Endothelial cell of umbilical vein (primary cell): Measurements from ENCODE around the gene TPH2.

Experiments used
- CTCF ChIP-seq, 2 donors: IDR thresholded peaks; 1 replicate in 1 of 2; 2 replicates in 1 of 2; pipeline ENCODE4 v1.5.1; 2011; ENCODE audit warnings: low read length in 2 of 2, mild to moderate bottlenecking in 2 of 2, moderate library complexity in 2 of 2, control low read depth in 1 of 2, inconsistent platforms in 1 of 2, low read depth in 1 of 2; ENCODE audit not compliant: insufficient read depth in 1 of 2; ENCODE audit errors: extremely low read depth in 1 of 2
- EZH2 ChIP-seq: IDR thresholded peaks from 2 replicates; pipeline ENCODE4 v1.6.1; 2012; ENCODE audit warnings: borderline replicate concordance, low read depth, mild to moderate bottlenecking, moderate library complexity, low read length, inconsistent platforms; ENCODE audit not compliant: severe bottlenecking
- FOS ChIP-seq: IDR thresholded peaks from 2 replicates; pipeline ENCODE4 v1.6.1; 2011; ENCODE audit warnings: mild to moderate bottlenecking, low read length, moderate library complexity, borderline replicate concordance; ENCODE audit not compliant: insufficient read depth
- GATA2 ChIP-seq: IDR thresholded peaks from 2 replicates; pipeline ENCODE4 v1.7.0; 2011; ENCODE audit warnings: low read depth, mild to moderate bottlenecking, moderate library complexity, mixed read lengths, low read length; ENCODE audit not compliant: insufficient read length, insufficient read depth
- JUN ChIP-seq: IDR thresholded peaks from 2 replicates; pipeline ENCODE4 v1.6.1; 2011; ENCODE audit warnings: borderline replicate concordance, low read depth; ENCODE audit not compliant: insufficient read length, insufficient read depth
- MAX ChIP-seq: IDR thresholded peaks from 2 replicates; pipeline ENCODE4 v1.6.1; 2011; ENCODE audit not compliant: insufficient read depth, insufficient read length
- MYC ChIP-seq: IDR thresholded peaks from one replicate; pipeline ENCODE4 v1.6.1; 2011; ENCODE audit warnings: mild to moderate bottlenecking, low read depth, low read length
- POLR2A ChIP-seq: IDR thresholded peaks from 2 replicates; pipeline ENCODE4 v1.6.1; 2012; ENCODE audit warnings: low read depth, mild to moderate bottlenecking, control low read depth, low read length
- POLR2AphosphoS5 ChIP-seq: IDR thresholded peaks from 2 replicates; pipeline ENCODE4 v1.6.1; 2012; ENCODE audit warnings: low read depth, mild to moderate bottlenecking, control low read depth, low read length, moderate library complexity; ENCODE audit not compliant: insufficient read depth

- TF ChIP-seq GATA2: no peak
- TF ChIP-seq CTCF (IDR thresholded peaks at IDR 0.05; ENCODE audit: extremely low read depth in 1 of 2, insufficient read depth in 1 of 2, low read depth in 1 of 2, low read length in 2 of 2): no peak
- no peak for TF ChIP-seq POLR2AphosphoS5
- TF ChIP-seq POLR2A: no peak
- TF ChIP-seq FOS: no peak
- no peak for TF ChIP-seq MAX
- TF ChIP-seq EZH2: no peak
- TF ChIP-seq JUN: no peak
- TF ChIP-seq MYC: no peak
Observed at GRCh38 chr12:71947645-71948105, 9.0 kb downstream of the TPH2 start.
